HT1080 (cell line): ENCODE results near the gene RETSAT. TPM values are rescaled to one million over a fixed set of nuclear protein-coding genes. Genes with fewer than 3 reads are reported as not detected.
A peak's percentile ranks its signal among the peaks of the same experiment; 100 is the strongest.
"Not testable (repeated sequence)": the region's sequence is repeated elsewhere in the genome, so short reads cannot be mapped to it uniquely, and the experiment has no call there.

Source experiments
- DNase-seq: peaks from one replicate; pipeline ENCODE4 v3.0.0-alpha.2; 2015; ENCODE audit warnings: low read depth
- total RNA-seq: library from RNA; depleted of rRNA; stranded (reverse); fragments of >200 nt; shearing (Covaris generic); gene quantifications from 2 replicates; pipeline ENCODE4 v1.2.3, GENCODE V29; 2014

Gene RETSAT
- total RNA-seq, 1 experiment from 2014 or later = 27.3 TPM

- no peak for DNase-seq
Observed at GRCh38 chr2:85334928-85335327, 19.4 kb downstream of the RETSAT start.

GRCh38 chr2:85333877-85334276 is 20.5 kb downstream of the RETSAT start:
- DNase-seq = not testable (repeated sequence)

- no peak for DNase-seq
Observed at GRCh38 chr2:85330839-85331636, 23.3 kb downstream of the RETSAT start.

GRCh38 chr2:85329701-85330100 is 24.6 kb downstream of the RETSAT start:
- not testable (repeated sequence) for DNase-seq

- DNase-seq = no peak
Observed at GRCh38 chr2:85329181-85329651, 25.1 kb downstream of the RETSAT start.

- peak; percentile 89 for DNase-seq
Observed at GRCh38 chr2:85327822-85328617, 26.3 kb downstream of the RETSAT start, which contains the start of gene TGOLN2. Gene TGOLN2, minus strand, starts transcription at chr2:85327989. Its CDS starts 27 bp downstream, at chr2:85327962.

GRCh38 chr2:85327160-85327821 is 27.0 kb downstream of the RETSAT start:
- DNase-seq = peak; percentile 29

- DNase-seq = peak; percentile 25
Observed at GRCh38 chr2:85326406-85327159, 27.7 kb downstream of the RETSAT start.

GRCh38 chr2:85325466-85325811 is 28.9 kb downstream of the RETSAT start:
- no peak for DNase-seq

- DNase-seq = no peak
Observed at GRCh38 chr2:85324639-85325465, 29.5 kb downstream of the RETSAT start.

GRCh38 chr2:85323988-85324367 is 30.4 kb downstream of the RETSAT start:
- DNase-seq = not testable (repeated sequence)

GRCh38 chr2:85323351-85323987 is 30.9 kb downstream of the RETSAT start:
- DNase-seq = no peak

GRCh38 chr2:85319796-85320195 is 34.5 kb downstream of the RETSAT start:
- no peak for DNase-seq

- peak; percentile 45 for DNase-seq
Observed at GRCh38 chr2:85318222-85319074, 35.9 kb downstream of the RETSAT start.

- DNase-seq = not testable (repeated sequence)
Observed at GRCh38 chr2:85315921-85316320, 38.4 kb downstream of the RETSAT start.

GRCh38 chr2:85314884-85315242 is 39.5 kb downstream of the RETSAT start:
- no peak for DNase-seq

GRCh38 chr2:85312404-85312803 is 41.9 kb downstream of the RETSAT start:
- DNase-seq = peak; percentile 76

- DNase-seq = no peak
Observed at GRCh38 chr2:85310330-85310729, 44.0 kb downstream of the RETSAT start.
